Gastroesophageal sphincter (tissue), 4 donors: ENCODE data around the gene PRKAA2. TPM values are rescaled to one million over a fixed set of nuclear protein-coding genes. Genes with fewer than 3 reads are reported as not detected.
A peak's percentile ranks its signal among the peaks of the same experiment; 100 is the strongest.

Source experiments
- ATAC-seq: fragments of 150-250 bp; one replicate; pipeline ENCODE4 v1.9.1; 2016; ENCODE audit warnings: mild to moderate bottlenecking, moderate library complexity
- H3K27ac ChIP-seq, 4 donors: fragments of 200-600 bp; sonication (generic) in 3 of 4; 1 replicate in 3 of 4; 2 replicates in 1 of 4; pipeline ENCODE4 v1.5.1; 2016 to 2019
- H3K27me3 ChIP-seq: fragments of 200-600 bp; sonication (generic); one replicate; pipeline ENCODE4 v1.5.1; 2019
- H3K36me3 ChIP-seq, 2 donors: fragments of 200-600 bp; sonication (generic); one replicate each; pipeline ENCODE4 v1.5.1; 2019; ENCODE audit warnings: control low read depth in 1 of 2
- H3K4me1 ChIP-seq, 3 donors: fragments of 200-600 bp; sonication (generic); 1 replicate in 2 of 3; 2 replicates in 1 of 3; pipeline ENCODE4 v1.5.1; 2016 to 2019; ENCODE audit warnings: control low read depth in 2 of 3
- H3K4me3 ChIP-seq, 2 donors: fragments of 200-600 bp; sonication (generic); one replicate each; pipeline ENCODE4 v1.5.1; 2019; ENCODE audit warnings: mild to moderate bottlenecking in 1 of 2, moderate library complexity in 1 of 2
- H3K9me3 ChIP-seq, 3 donors: fragments of 200-600 bp; sonication (generic); one replicate each; pipeline ENCODE4 v1.5.1; 2017 to 2019; ENCODE audit warnings: control low read depth in 2 of 3
- EP300 ChIP-seq: sonication (generic); formaldehyde crosslinking; IDR thresholded peaks from one replicate; pipeline ENCODE4 v1.6.1; 2017; ENCODE audit warnings: antibody characterized with exemption, mild to moderate bottlenecking
- POLR2A ChIP-seq, 2 donors: fragments of 450-650 bp; IDR thresholded peaks; one replicate each; pipeline ENCODE4 v1.6.1; 2017; ENCODE audit warnings: antibody characterized with exemption in 2 of 2, mild to moderate bottlenecking in 2 of 2, moderate library complexity in 1 of 2
- POLR2AphosphoS5 ChIP-seq: sonication (generic); formaldehyde crosslinking; IDR thresholded peaks from one replicate; pipeline ENCODE4 v1.6.1; 2017; ENCODE audit warnings: antibody characterized with exemption
- WGBS, 2 donors: methylation state at CpG; one replicate each; pipeline ENCODE4 v1.1.5; 2018; ENCODE audit warnings: low coverage in 1 of 2; 5-methylcytosine and 5-hydroxymethylcytosine counted together
- total RNA-seq, 4 donors: library from RNA; depleted of rRNA; stranded (reverse); fragments of >200 nt; gene quantifications; one replicate each; pipeline ENCODE4 v1.1.0, GENCODE V29; 2016
- TF ChIP-seq, protein P1 (sequence below), 4 experiments: fragments of 200-600 bp in 2 of 4; fragments of 450-650 bp in 2 of 4; sonication (generic) in 1 of 4; IDR thresholded peaks; one replicate each; pipeline ENCODE4 v1.5.1; 2017 to 2019; ENCODE audit warnings: antibody characterized with exemption in 4 of 4, mild to moderate bottlenecking in 2 of 4, moderate library complexity in 2 of 4

Gene PRKAA2
- total RNA-seq, 4 donors from 2014 or later: 29.3 to 63.3 (median 60.6) TPM

DNA sequence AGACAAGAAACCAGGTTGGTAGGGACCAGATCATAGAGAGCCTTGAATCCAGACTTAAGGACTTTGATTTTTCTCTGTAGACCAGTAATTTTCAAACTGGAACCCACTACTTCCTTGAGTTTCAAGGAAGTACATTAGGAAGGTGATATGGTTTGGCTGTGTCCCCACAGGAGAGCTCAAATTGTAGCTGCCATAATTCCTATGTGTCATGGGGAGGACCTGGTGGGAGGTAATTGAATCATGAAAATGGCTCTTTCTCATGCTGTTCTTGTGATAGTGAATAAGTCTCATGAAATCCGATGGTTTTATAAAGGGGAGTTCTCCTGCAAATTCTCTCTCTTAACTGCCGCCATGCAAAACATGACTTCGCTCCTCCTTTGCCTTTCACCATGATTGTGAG, 10.1 kb upstream of the PRKAA2 start:
- 89 to 100% methylated on average over 1 to 3 of the region's 3 CpGs for WGBS, 2 donors

DNA sequence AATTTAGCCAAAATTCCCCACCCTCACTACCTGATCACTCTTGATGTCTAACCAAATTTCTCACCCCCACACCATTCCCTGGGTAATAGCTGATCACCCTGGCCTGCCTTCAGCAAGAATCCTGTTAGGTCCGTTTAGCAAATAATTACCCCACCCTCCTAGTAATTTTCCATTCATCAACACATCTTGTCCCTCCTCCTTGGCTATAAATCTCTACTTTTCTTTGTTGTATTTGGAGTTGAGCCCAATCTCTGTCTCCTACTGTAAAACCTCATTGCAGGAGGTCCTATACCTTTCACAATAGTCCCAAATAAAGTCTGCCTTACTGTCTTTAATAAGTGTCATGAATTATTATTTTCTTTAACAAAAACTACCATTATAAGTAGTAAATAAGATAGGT, 6.9 kb upstream of the PRKAA2 start:
- WGBS, 2 donors: 29 to 38% methylated on average over 1 of the region's 1 CpG

More for the DNA sequence above, 10.1 kb upstream of the PRKAA2 start:
- Histone ChIP-seq H3K4me3 (no peak overlapping the region), H3K9me3 (no peaks in the 10 kb centered on the region), H3K27me3 (no peaks in the 10 kb centered on the region), H3K27ac (no peak overlapping the region), H3K4me1 (peaks cover 0 to 9% (median 0%) of the 10 kb centered on the region in 3 donors), H3K36me3 (no peaks in the 10 kb centered on the region)
- TF ChIP-seq, protein P1, sequence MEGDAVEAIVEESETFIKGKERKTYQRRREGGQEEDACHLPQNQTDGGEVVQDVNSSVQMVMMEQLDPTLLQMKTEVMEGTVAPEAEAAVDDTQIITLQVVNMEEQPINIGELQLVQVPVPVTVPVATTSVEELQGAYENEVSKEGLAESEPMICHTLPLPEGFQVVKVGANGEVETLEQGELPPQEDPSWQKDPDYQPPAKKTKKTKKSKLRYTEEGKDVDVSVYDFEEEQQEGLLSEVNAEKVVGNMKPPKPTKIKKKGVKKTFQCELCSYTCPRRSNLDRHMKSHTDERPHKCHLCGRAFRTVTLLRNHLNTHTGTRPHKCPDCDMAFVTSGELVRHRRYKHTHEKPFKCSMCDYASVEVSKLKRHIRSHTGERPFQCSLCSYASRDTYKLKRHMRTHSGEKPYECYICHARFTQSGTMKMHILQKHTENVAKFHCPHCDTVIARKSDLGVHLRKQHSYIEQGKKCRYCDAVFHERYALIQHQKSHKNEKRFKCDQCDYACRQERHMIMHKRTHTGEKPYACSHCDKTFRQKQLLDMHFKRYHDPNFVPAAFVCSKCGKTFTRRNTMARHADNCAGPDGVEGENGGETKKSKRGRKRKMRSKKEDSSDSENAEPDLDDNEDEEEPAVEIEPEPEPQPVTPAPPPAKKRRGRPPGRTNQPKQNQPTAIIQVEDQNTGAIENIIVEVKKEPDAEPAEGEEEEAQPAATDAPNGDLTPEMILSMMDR (IDR thresholded peaks at IDR 0.05): no peak
- TF ChIP-seq POLR2AphosphoS5 (no peak), POLR2A (IDR thresholded peaks at IDR 0.05) (no peak), EP300 (no peak)
- no peak for ATAC-seq

DNA sequence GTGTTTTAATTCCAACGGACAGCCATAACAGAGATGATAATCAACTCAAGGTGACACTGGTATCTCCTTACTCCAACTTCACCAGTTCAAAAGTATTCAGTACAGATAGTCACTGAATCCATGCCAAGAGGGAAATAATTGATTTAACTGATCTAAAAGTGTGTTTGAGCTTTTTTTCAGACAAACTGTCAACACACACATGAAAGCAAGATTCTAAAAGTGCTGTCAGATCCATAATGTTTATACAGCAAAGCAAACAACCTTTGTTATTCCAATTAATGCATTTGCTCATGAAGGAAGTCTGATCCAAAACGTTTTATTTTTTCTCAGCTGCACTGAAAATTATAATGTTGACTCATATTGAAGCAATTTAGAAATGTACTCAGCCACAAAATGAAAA, 5.9 kb upstream of the PRKAA2 start:
- no peak overlapping the region for H3K27ac ChIP-seq
- no peaks in the 10 kb centered on the region for H3K27me3 ChIP-seq
- no peaks in the 10 kb centered on the region for H3K36me3 ChIP-seq
- 14 to 26% methylated on average over 2 of the region's 2 CpGs for WGBS, 2 donors
- H3K9me3 ChIP-seq: no peaks in the 10 kb centered on the region
- H3K4me3 ChIP-seq: no peak overlapping the region
- ATAC-seq: no peak
- H3K4me1 ChIP-seq: peaks cover 0 to 14% (median 0%) of the 10 kb centered on the region in 3 donors
- TF ChIP-seq, protein P1 (IDR thresholded peaks at IDR 0.05): no peak
- TF ChIP-seq POLR2AphosphoS5 (no peak), POLR2A (IDR thresholded peaks at IDR 0.05) (no peak), EP300 (no peak)

More for the DNA sequence above, 6.9 kb upstream of the PRKAA2 start:
- no peaks in the 10 kb centered on the region for H3K27me3 ChIP-seq
- TF ChIP-seq POLR2AphosphoS5 (no peak), POLR2A (IDR thresholded peaks at IDR 0.05) (no peak), EP300 (no peak)
- TF ChIP-seq, protein P1 (IDR thresholded peaks at IDR 0.05): no peak
- no peaks in the 10 kb centered on the region for H3K9me3 ChIP-seq
- peaks cover 0 to 9% (median 0%) of the 10 kb centered on the region in 3 donors for H3K4me1 ChIP-seq
- no peaks in the 10 kb centered on the region for H3K36me3 ChIP-seq
- H3K27ac ChIP-seq: no peak overlapping the region
- no peak overlapping the region for H3K4me3 ChIP-seq
- no peak for ATAC-seq

DNA sequence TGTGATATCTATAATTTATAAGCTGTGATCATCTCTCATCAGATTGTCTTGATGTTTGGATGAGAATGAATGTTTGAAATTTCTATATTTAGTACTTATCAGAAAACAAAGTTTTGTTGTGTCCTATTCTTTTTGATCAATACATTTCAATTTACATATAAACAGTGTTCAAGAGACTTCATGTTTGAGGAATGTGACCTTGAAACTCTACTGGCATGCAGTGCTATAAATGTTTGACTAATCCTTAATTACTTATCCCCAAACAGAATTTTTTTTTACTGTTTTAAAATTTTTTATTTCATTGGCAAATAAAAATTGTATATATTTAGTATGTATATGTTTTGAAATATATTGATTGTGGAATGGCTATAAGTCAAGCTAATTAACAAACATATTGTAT, 1.5 kb upstream of the PRKAA2 start:
- peak overlapping the region in 1 of 4 donors; percentile 90 for H3K27ac ChIP-seq
- no peaks in the 10 kb centered on the region for H3K9me3 ChIP-seq
- no peak overlapping the region for H3K4me3 ChIP-seq
- no peak for TF ChIP-seq POLR2AphosphoS5
- TF ChIP-seq POLR2A (IDR thresholded peaks at IDR 0.05): no peak
- no peak for TF ChIP-seq EP300
- TF ChIP-seq, protein P1 (IDR thresholded peaks at IDR 0.05): no peak
- H3K27me3 ChIP-seq: no peaks in the 10 kb centered on the region
- peaks cover 0 to 41% (median 0%) of the 10 kb centered on the region in 3 donors for H3K4me1 ChIP-seq
- no peaks in the 10 kb centered on the region for H3K36me3 ChIP-seq
- ATAC-seq: no peak

DNA sequence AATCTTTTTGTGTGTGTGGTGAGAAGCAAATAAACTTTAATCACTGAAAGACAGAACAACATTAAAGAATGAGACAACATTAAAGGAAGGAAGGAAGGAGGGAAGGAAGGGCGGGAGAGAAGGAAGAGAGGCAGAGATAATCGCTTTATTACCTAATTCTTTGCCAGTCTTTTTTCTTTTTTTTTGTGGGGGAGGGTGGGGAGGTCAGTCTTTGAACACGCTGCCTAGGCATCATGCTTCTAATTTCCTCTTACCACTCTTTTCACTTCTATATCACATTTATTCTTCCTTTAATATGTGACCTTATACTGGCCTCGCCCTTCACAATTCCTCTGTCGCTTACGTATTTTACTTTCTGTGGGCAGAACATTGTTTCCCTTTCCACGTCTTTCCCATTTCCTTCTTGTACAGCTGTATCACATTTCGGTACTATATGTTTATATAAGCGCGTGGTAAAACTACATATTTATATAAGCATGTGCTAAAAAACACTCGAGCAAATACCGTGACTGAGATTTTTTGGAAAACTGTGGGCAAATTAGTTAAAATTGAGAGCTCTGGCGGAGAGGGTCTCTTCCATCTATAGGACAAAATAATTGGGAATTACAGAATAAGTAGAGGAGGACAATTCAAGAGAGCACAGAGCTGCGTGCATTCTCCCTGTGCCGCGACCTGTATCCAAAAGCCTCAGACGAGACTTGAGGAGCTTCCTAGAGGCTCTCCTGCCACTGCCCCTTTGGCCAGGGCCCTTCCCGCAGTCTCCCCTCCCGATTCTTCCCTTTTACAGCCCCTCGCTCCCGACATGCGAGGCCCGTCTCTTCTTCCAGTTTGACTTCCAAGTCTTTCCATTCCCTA, 823 bp upstream of the PRKAA2 start:
- ATAC-seq: peak; percentile 29
- H3K4me3 ChIP-seq: peak overlapping the region; percentile 46 to 69
- H3K9me3 ChIP-seq: no peaks in the 10 kb centered on the region
- H3K27ac ChIP-seq: peak overlapping the region; percentile 52 to 90 (median 90)
- H3K36me3 ChIP-seq: no peaks in the 10 kb centered on the region
- TF ChIP-seq, protein P1 (IDR thresholded peaks at IDR 0.05): no peak
- TF ChIP-seq POLR2A (IDR thresholded peaks at IDR 0.05): no peak
- TF ChIP-seq POLR2AphosphoS5: no peak
- no peak for TF ChIP-seq EP300
- H3K27me3 ChIP-seq: no peaks in the 10 kb centered on the region
- WGBS, 2 donors: 9 to 12% methylated on average over 22 to 23 of the region's 23 CpGs
- H3K4me1 ChIP-seq: peaks cover 0 to 36% (median 0%) of the 10 kb centered on the region in 3 donors
